ENCODE data around the gene SIGLEC8. TPM values are rescaled to one million over a fixed set of nuclear protein-coding genes. Genes with fewer than 3 reads are reported as not detected.

Gene SIGLEC8
- total RNA-seq, 1 experiment from 2014 or later: not detected

DNA sequence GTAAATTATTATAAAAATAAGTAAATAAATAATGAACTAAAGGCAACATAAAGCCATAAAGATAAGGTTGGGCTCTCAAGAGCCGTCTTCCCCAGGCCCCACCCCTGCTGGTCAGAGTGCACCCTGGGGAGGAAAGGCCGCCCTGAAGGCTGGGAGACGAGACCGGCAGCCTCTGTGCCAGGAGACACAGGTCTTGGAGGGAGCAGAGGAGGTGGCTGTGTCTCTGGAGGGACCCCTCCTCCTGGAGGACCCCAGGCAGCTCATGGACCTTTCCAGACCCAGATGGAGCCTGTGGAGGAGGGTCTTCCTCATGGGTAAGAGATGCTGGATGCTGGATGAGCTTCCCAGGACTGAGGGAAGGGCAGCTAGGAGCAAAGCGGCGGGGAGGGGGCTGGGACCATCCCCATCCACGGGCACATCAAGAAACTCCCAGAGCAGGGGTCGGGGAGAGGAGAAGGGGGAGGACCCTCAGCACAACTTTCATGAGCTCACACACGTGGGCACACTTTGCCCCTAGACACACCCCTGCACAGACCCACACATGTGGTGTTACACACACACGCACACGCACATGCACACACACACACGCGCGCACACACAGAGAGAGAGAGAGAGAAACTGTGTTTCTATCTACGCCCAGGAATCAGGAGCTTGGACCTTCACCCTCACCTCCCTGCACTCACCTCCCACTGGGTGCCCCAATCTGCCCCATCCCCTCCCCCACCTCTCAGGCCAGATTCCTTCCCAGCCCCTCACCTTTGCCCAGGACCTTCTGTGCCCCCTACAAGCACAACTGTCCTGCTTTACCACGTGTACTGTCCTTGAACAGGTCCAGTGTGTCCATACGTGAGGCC lies 20.4 kb upstream of the SIGLEC8 start, which contains the start of gene CEACAM18 (continued):
- TF ChIP-seq ZNF532 (CRISPR knock-in tag; IDR thresholded peaks at IDR 0.05; ENCODE audit: borderline replicate concordance) (no peak), FOXJ3 (CRISPR knock-in tag; IDR thresholded peaks at IDR 0.05; ENCODE audit: borderline replicate concordance) (no peak), ZBTB21 (CRISPR knock-in tag; IDR thresholded peaks at IDR 0.05; ENCODE audit: borderline replicate concordance) (no peak), RELA (CRISPR knock-in tag; IDR thresholded peaks at IDR 0.05; ENCODE audit: borderline replicate concordance) (no peak), ZNF138 (CRISPR knock-in tag; conservative IDR thresholded peaks at IDR 0.05) (no peak), JUN (CRISPR knock-in tag; IDR thresholded peaks at IDR 0.05) (no peak), CBFB (CRISPR knock-in tag; IDR thresholded peaks at IDR 0.05; ENCODE audit: low read depth) (no peak), CREM (CRISPR knock-in tag; IDR thresholded peaks at IDR 0.05) (no peak), PRRX2 (CRISPR knock-in tag; IDR thresholded peaks at IDR 0.05) (no peak), ATF2 (CRISPR knock-in tag; IDR thresholded peaks at IDR 0.05; ENCODE audit: borderline replicate concordance, low read depth) (no peak)
- TF ChIP-seq, protein P1, sequence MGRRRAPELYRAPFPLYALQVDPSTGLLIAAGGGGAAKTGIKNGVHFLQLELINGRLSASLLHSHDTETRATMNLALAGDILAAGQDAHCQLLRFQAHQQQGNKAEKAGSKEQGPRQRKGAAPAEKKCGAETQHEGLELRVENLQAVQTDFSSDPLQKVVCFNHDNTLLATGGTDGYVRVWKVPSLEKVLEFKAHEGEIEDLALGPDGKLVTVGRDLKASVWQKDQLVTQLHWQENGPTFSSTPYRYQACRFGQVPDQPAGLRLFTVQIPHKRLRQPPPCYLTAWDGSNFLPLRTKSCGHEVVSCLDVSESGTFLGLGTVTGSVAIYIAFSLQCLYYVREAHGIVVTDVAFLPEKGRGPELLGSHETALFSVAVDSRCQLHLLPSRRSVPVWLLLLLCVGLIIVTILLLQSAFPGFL (CRISPR knock-in tag; IDR thresholded peaks at IDR 0.05; ENCODE audit: borderline replicate concordance): no peak
- TF ChIP-seq, protein P2, sequence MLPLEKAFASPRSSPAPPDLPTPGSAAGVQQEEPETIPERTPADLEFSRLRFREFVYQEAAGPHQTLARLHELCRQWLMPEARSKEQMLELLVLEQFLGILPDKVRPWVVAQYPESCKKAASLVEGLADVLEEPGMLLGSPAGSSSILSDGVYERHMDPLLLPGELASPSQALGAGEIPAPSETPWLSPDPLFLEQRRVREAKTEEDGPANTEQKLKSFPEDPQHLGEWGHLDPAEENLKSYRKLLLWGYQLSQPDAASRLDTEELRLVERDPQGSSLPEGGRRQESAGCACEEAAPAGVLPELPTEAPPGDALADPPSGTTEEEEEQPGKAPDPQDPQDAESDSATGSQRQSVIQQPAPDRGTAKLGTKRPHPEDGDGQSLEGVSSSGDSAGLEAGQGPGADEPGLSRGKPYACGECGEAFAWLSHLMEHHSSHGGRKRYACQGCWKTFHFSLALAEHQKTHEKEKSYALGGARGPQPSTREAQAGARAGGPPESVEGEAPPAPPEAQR (CRISPR knock-in tag; IDR thresholded peaks at IDR 0.05): no peak
- TF ChIP-seq, protein P3, sequence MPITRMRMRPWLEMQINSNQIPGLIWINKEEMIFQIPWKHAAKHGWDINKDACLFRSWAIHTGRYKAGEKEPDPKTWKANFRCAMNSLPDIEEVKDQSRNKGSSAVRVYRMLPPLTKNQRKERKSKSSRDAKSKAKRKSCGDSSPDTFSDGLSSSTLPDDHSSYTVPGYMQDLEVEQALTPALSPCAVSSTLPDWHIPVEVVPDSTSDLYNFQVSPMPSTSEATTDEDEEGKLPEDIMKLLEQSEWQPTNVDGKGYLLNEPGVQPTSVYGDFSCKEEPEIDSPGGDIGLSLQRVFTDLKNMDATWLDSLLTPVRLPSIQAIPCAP (CRISPR knock-in tag; IDR thresholded peaks at IDR 0.05): no peak

- no peaks in the 10 kb centered on the region for H3K36me3 Mint-ChIP-seq
- no peak overlapping the region for H3K4me3 Mint-ChIP-seq
- ATAC-seq (no peak), DNase-seq (ENCODE audit: low spot score) (no peak)
- H3K4me1 Mint-ChIP-seq: no peaks in the 10 kb centered on the region
- peaks cover 6% of the 10 kb centered on the region for H3K9me3 Mint-ChIP-seq
- peaks cover 21% of the 10 kb centered on the region for H3K27me3 Mint-ChIP-seq (ENCODE audit: low read depth)
- no peak overlapping the region for H3K27ac Mint-ChIP-seq
- ChIA-PET POLR2A (interaction anchor here (0.7 kb wide), 1 partner anchor 611 kb away, joined by 3 read pairs; no protein-coding TSS in a partner anchor), CTCF (no interaction called here)
- TF ChIP-seq SP1 (CRISPR knock-in tag; conservative IDR thresholded peaks at IDR 0.05) (no peak), NR3C1 (CRISPR knock-in tag; conservative IDR thresholded peaks at IDR 0.05; ENCODE audit: low read depth) (no peak), SMAD4 (CRISPR knock-in tag; IDR thresholded peaks at IDR 0.05) (no peak), HMGA2 (CRISPR knock-in tag; IDR thresholded peaks at IDR 0.05) (no peak), ZBTB43 (CRISPR knock-in tag; IDR thresholded peaks at IDR 0.05) (no peak), CBFB (CRISPR knock-in tag; IDR thresholded peaks at IDR 0.05; ENCODE audit: low read depth) (no peak)
- TF ChIP-seq, protein P4, sequence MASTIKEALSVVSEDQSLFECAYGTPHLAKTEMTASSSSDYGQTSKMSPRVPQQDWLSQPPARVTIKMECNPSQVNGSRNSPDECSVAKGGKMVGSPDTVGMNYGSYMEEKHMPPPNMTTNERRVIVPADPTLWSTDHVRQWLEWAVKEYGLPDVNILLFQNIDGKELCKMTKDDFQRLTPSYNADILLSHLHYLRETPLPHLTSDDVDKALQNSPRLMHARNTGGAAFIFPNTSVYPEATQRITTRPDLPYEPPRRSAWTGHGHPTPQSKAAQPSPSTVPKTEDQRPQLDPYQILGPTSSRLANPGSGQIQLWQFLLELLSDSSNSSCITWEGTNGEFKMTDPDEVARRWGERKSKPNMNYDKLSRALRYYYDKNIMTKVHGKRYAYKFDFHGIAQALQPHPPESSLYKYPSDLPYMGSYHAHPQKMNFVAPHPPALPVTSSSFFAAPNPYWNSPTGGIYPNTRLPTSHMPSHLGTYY (CRISPR knock-in tag; IDR thresholded peaks at IDR 0.05): no peak
- TF ChIP-seq, protein P2 (CRISPR knock-in tag; IDR thresholded peaks at IDR 0.05): no peak
Observed at GRCh38 chr19:51477344-51477743, 19.1 kb upstream of the SIGLEC8 start.

Data from WTC11 (cell line).